Measurements from ENCODE around the gene GREM1.

The GREM1 gene

GRCh38 chr15:32790352-32790999 is 72.7 kb downstream of the GREM1 start:
- no peak for DNase-seq

GRCh38 chr15:32792436-32792835 is 74.6 kb downstream of the GREM1 start:
- no peak for DNase-seq

All from hematopoietic multipotent progenitor cell treated with erythropoietin and hydrocortisone succinate and interleukin-3 and kit ligand, for 8 days (in vitro differentiated cells).